DND-41 (cell line): ENCODE data around the gene ZNF474.

Experiments used
- EZH2 ChIP-seq: IDR thresholded peaks from 3 replicates; pipeline ENCODE4 v1.6.1; 2012; ENCODE audit warnings: borderline replicate concordance, low read depth, mild to moderate bottlenecking, moderate library complexity, low read length, inconsistent platforms; ENCODE audit not compliant: severe bottlenecking
- TF ChIP-seq, protein P1 (sequence below): IDR thresholded peaks from 2 replicates; pipeline ENCODE4 v1.5.1; 2012; ENCODE audit warnings: borderline replicate concordance, low read length, moderate library complexity, mild to moderate bottlenecking; ENCODE audit not compliant: poor library complexity, severe bottlenecking; ENCODE audit errors: extremely low read depth

DNA sequence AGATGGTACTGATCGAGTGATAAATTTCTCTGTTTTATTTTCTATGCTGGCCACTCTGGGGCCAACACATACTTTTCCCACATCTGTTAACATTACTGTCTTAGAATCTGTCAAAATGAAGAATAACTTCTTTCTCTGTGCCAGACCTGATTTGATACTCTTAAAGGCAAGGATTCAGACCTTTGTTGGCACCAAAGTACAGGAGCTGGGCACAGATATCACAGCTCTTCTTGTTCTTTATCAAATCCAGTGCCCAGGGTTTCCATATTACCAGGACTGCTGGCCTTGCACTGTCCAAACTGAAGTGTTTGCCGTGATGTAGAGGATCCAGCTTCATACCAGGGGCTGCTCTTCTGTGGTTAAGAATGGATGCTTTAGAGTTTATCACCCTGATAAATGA lies 20.9 kb downstream of the ZNF474 start:
- TF ChIP-seq, protein P1, sequence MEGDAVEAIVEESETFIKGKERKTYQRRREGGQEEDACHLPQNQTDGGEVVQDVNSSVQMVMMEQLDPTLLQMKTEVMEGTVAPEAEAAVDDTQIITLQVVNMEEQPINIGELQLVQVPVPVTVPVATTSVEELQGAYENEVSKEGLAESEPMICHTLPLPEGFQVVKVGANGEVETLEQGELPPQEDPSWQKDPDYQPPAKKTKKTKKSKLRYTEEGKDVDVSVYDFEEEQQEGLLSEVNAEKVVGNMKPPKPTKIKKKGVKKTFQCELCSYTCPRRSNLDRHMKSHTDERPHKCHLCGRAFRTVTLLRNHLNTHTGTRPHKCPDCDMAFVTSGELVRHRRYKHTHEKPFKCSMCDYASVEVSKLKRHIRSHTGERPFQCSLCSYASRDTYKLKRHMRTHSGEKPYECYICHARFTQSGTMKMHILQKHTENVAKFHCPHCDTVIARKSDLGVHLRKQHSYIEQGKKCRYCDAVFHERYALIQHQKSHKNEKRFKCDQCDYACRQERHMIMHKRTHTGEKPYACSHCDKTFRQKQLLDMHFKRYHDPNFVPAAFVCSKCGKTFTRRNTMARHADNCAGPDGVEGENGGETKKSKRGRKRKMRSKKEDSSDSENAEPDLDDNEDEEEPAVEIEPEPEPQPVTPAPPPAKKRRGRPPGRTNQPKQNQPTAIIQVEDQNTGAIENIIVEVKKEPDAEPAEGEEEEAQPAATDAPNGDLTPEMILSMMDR, result no peak
- no peak for TF ChIP-seq EZH2
